ENCODE results near the gene FSD2. TPM values are rescaled to one million over a fixed set of nuclear protein-coding genes. Genes with fewer than 3 reads are reported as not detected.

FSD2 gene
- total and polyA plus RNA-seq, 2 of the 8 experiments (the other 6 are each of a cell fraction or from before 2014, with no cell fraction given) = 0.02 TPM; not detected in 1

GRCh38 chr15:82829234-82829633, 23.4 kb upstream of the FSD2 start:
- H3K9ac ChIP-seq (replicated peaks in 1 of 4; ENCODE audit: extremely low read depth in 1 of 4, low read depth in 3 of 4, low read length in 3 of 4) = no peak overlapping the region
- no peak overlapping the region for H3K4me2 ChIP-seq (ENCODE audit: insufficient read depth in 1 of 2, low read depth in 2 of 2, low read length in 2 of 2)
- peaks cover 0 to 22% (median 8%) of the 10 kb centered on the region in 4 experiments; a peak in 6 of 8 replicates for H3K36me3 ChIP-seq (ENCODE audit: control insufficient read depth in 2 of 4, insufficient read depth in 4 of 4, low read length in 3 of 4)
- no peak overlapping the region for H3K18ac ChIP-seq (ENCODE audit: extremely low read depth, low read length)
- no peak for TF ChIP-seq SIRT6 (IDR thresholded peaks at IDR 0.05; ENCODE audit: low read length)
- no peak for TF ChIP-seq CEBPB (IDR thresholded peaks at IDR 0.05; ENCODE audit: low read depth, low read length)
- TF ChIP-seq CBX5 (IDR thresholded peaks at IDR 0.05; ENCODE audit: low read depth, low read length) = no peak
- DNase-seq (ENCODE audit: low read depth in 1 of 2, low spot score in 2 of 2) (no peak), FAIRE-seq (no peak)
- no peaks in the 10 kb centered on the region for H3K4me1 ChIP-seq (replicated peaks in 1 of 4; ENCODE audit: control insufficient read depth in 3 of 4, insufficient read depth in 4 of 4, low read length in 3 of 4)
- no peak overlapping the region for H4K8ac ChIP-seq (ENCODE audit: extremely low read depth, insufficient read depth, low read length)
- H2AFZ ChIP-seq (ENCODE audit: low read length) = no peak overlapping the region
- CTCF ChIA-PET (ENCODE audit: partially characterized antibody) = interaction anchor here (1.4 to 1.6 kb wide), 2 partner anchors 15 to 173 kb away, joined by 3 to 6 read pairs; no protein-coding TSS in a partner anchor
- H4K91ac ChIP-seq (replicated peaks; ENCODE audit: insufficient read length, low read length) = no peak overlapping the region
- no peaks in the 10 kb centered on the region for H3K9me3 ChIP-seq (ENCODE audit: insufficient read depth in 2 of 2, low read depth in 1 of 2, low read length in 1 of 2)
- H3K23ac ChIP-seq (ENCODE audit: insufficient read length) = no peak overlapping the region
- no peak overlapping the region for H3K56ac ChIP-seq (replicated peaks; ENCODE audit: insufficient read length, low read depth, low read length)
- H3K79me2 ChIP-seq (ENCODE audit: control insufficient read depth in 1 of 2, insufficient read depth in 2 of 2, low read length in 2 of 2) = no peaks in the 10 kb centered on the region
- no peak overlapping the region for H2BK5ac ChIP-seq (ENCODE audit: low read depth, low read length)
- H3K23me2 ChIP-seq (ENCODE audit: low read depth, low read length) = no peaks in the 10 kb centered on the region
- H2AK5ac ChIP-seq (ENCODE audit: low read depth, low read length) = no peak overlapping the region
- no peak overlapping the region for H3K4me3 ChIP-seq (ENCODE audit: extremely low read depth in 1 of 4, insufficient read depth in 2 of 4, low read depth in 3 of 4, low read length in 4 of 4)
- POLR2A ChIA-PET (ENCODE audit: partially characterized antibody) = interaction anchor here (0.9 kb wide), 1 partner anchor 290 kb away, joined by 6 read pairs; no protein-coding TSS in a partner anchor
- no peak overlapping the region for H3K4ac ChIP-seq (replicated peaks; ENCODE audit: insufficient read length, low read depth, low read length)
- 92% methylated on average over 4 of the region's 4 CpGs; no CpG with 5 or more reads in 1 of the 2 experiments for WGBS, 2 experiments (ENCODE audit: extremely low coverage in 1 of 2, insufficient coverage in 1 of 2, insufficient read length in 1 of 2, insufficient replicate concordance in 2 of 2, low coverage in 1 of 2, low lambda C conversion rate in 2 of 2, missing lambda C conversion rate in 1 of 2)
- no peak overlapping the region for H3K14ac ChIP-seq (ENCODE audit: insufficient read length)
- no peak overlapping the region for H2BK20ac ChIP-seq (ENCODE audit: low read length)
- no peaks in the 10 kb centered on the region for H4K20me1 ChIP-seq (replicated peaks in 1 of 2; ENCODE audit: control insufficient read depth in 1 of 2, insufficient read depth in 2 of 2, low read length in 2 of 2)
- H2BK12ac ChIP-seq (ENCODE audit: low read depth, low read length) = no peak overlapping the region
- no peaks in the 10 kb centered on the region for H3K27me3 ChIP-seq (replicated peaks in 1 of 4; ENCODE audit: control insufficient read depth in 3 of 4, extremely low read depth in 1 of 4, insufficient read depth in 3 of 4, low read length in 3 of 4)
- no peak overlapping the region for H3K27ac ChIP-seq (ENCODE audit: low read depth, low read length)
- no peak overlapping the region for H2BK120ac ChIP-seq (replicated peaks; ENCODE audit: low read depth, low read length)
- H2BK15ac ChIP-seq (ENCODE audit: low read length) = no peak overlapping the region
- H3K79me1 ChIP-seq (ENCODE audit: low read depth, low read length) = no peaks in the 10 kb centered on the region
- no peak overlapping the region for H4K5ac ChIP-seq (ENCODE audit: insufficient read length, low read depth, low read length)
